ENCODE measurements around the gene RBM15B.
"Not testable (repeated sequence)": the region's sequence is repeated elsewhere in the genome, so short reads cannot be mapped to it uniquely, and the experiment has no call there.

Gene RBM15B, protein sequence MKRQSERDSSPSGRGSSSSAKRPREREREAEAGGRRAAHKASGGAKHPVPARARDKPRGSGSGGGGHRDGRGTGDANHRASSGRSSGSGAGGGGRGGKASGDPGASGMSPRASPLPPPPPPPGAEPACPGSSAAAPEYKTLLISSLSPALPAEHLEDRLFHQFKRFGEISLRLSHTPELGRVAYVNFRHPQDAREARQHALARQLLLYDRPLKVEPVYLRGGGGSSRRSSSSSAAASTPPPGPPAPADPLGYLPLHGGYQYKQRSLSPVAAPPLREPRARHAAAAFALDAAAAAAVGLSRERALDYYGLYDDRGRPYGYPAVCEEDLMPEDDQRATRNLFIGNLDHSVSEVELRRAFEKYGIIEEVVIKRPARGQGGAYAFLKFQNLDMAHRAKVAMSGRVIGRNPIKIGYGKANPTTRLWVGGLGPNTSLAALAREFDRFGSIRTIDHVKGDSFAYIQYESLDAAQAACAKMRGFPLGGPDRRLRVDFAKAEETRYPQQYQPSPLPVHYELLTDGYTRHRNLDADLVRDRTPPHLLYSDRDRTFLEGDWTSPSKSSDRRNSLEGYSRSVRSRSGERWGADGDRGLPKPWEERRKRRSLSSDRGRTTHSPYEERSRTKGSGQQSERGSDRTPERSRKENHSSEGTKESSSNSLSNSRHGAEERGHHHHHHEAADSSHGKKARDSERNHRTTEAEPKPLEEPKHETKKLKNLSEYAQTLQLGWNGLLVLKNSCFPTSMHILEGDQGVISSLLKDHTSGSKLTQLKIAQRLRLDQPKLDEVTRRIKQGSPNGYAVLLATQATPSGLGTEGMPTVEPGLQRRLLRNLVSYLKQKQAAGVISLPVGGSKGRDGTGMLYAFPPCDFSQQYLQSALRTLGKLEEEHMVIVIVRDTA

DNA sequence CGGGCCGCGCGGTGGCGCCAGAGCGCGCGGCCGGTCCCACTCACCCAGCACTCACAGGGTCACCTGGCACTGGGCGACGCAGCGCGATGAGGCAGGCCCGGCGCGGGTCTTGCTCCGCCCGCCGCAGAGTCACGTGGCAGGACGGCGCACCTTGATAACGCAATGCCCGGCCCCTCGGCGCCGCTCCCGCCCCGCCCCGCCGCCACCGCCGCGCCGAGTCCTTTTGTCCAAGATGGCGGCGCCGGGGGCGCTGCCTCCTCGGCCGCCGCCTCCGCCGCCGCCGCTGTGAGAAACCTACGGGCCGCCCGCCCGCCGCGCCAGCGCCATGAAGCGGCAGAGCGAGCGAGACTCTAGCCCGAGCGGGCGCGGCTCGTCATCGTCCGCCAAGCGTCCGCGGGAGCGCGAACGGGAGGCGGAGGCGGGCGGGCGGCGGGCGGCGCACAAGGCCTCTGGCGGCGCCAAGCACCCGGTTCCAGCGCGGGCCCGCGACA, at the start of gene RBM15B:
Gene RBM15B, plus strand, starts transcription at position 211 of the 491 bp plus-strand sequence. Its CDS starts 115 bp downstream, at position 326.
- peak; percentile 97 for DNase-seq

DNA sequence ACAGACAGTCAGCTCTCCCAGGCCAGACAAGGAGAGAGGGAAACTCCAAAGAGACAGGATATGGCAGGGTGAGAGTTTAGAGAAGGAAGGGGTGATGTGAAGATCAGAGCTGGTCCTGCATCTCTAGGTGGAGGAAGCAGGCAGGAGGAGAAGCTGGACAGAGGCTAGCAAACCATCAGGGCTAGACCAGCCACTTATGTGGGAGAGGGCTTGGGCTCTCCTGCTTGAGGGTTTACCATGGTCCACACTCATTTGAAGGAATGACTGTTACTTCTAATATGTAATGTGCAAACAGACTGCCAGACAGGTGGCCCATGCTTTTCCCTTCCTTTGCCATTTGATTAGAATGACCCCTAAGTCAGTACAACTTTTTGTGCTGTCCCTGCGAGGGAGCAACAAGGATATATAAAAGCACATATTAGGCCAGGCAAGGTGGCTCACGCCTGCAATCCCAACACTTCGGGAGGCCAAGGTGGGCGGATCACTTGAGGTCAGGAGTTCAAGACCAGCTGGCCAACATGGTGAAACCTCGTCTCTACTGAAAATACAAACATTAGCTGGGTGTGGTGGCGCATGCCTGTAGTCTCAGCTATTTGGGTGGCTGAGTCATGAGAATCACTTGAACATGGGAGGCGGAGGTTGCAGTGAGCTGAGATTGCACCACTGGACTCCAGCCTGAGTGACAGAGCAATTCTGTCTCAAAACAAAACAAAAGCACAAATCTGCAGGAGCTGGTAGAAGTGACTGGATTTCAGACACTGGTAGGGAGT, 47.0 kb upstream of the RBM15B start:
- no peak for DNase-seq

DNA sequence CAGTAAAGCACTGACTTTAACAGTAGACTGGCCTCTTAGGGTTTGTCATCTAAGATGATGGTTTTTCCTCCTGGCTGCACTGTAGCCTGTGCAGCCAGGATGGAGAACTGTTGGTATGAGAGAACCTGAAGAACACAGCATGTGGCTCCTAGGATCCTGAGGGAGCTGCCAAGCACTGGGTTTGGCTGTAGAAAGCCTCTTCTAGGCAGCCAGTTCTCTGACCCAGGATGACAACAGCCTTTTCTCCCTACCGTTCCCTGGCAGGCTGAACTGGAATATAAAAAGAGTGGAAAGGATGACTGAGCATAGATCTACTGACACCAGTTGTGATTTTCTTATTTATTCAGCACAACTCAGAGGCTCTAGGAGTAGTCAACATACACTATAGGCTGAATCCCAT, 40.3 kb upstream of the RBM15B start:
- DNase-seq, result no peak

DNA sequence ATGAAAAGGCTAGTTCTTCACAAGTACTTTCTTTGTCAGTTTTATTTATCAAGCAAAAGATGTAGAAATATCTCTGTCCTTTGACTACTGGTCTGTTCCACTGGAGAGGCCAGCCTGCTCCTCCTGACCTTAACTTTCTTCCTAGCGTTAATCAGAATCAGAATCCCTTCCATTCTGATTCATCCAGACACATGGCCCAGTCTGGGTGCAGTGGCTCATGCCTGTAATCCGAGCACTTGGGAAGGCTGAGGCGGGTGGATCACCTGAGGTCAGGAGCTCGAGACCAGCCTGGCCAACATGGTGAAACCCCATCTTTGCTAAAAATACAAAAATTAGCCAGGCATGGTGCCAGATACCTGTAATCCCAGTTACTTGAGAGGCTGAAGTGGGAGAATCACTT, 38.0 kb upstream of the RBM15B start:
- DNase-seq, result no peak

DNA sequence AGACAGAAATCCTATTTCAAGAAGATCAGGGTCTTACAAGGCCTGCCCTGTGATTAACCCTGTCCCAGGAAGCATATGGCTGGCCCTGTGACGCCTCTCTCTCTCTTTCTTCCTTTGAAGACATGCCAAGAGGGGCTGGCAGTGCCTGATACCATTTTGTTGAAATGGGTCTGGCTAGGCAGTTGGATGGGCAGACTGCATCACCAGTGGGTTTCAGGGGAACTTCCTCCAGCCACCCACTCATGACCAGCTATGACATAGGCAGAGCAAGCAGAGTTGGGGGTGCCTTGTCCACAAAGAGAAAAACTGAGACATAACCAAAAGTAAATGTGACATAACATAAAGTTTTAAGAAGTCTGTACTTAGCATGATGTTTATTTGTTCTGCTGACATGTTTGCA, 37.4 kb upstream of the RBM15B start:
- no peak for DNase-seq

DNA sequence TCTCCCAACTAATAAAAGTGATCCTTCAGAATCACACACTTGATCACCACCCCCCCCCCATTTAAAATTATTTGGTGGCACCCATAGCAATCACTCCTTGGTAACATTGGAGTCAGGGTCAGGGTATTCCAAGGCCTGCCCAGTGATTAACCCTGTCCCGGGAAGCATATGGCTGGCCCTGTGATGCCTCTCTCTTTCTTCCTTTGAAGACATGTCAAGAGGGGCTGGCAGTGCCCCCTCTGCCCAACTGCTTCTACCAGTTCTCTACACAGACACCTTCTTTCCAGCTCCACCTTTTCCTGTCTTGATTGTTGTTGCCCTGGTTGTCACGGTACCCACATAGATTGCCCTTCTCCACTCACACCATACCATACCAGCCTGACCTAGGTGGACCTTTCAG, 36.9 kb upstream of the RBM15B start:
- DNase-seq, result no peak

DNA sequence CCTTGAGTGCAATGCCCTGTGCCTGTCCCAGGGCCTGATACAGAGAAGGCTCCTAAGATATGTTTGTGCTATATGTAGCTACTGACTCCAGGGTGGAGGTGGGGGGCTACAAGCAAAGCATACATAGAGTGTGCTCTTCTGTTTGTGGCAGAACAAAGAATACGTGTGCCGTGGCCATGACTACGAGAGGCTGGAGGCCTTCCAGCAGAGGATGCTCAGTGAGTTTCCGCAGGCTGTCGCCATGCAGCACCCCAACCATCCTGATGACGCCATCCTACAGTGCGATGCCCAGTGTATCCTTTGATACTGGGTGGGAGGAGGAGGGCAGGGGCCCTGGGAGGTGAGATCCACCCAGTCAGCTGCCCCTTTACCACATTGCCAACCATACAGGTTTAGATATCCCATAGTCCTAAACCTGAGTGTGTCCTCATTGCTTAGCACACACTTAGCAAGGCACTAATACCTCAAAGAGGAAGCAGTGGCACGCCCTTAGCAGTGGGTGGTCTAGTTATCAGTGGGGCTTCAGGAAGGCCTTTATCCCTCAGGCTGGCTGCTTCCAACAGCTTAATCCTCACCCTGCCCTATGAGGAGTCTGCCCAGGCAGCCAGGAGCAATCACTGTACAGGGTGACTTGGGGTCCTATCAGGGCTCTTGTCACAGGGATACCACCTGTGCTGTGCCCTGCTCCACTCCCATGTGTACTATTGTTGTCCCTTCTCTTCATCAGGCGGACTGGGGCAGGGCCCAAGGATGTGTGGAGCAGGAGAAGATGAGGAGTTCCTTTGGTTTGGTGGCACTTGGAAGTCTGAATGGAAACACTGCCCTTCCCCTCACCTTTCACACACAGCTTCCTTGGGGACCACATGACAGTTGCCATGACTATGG, 36.1 kb upstream of the RBM15B start:
- DNase-seq, result no peak

DNA sequence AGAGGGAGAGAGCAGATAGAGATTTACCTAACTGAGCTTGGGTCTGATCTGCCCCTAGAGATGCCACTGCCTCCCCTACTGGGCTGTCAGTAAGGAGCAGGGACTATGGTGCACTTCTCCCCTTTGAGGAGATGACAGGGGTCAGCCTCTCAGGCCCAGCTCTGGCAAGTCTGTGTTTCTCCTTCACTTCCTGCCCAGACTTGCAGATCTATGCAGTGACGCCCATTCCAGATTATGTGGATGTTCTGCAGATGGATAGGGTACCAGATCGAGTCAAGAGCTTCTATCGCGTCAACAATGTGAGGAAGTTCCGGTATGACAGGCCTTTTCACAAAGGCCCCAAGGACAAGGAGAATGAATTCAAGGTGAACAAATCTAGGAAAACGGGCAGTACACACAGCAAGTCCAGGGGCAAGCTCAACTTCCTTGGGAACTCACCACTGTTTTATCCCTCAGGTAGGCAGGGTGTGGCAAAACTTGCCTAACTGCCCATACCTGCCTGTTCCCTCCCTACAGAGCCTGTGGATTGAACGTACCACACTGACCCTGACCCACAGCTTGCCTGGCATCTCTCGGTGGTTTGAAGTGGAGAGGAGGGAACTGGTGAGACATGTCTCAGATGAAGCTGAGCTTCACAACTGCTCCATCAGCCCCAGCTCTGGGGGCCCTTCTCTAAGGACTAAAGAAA, 35.0 kb upstream of the RBM15B start:
- no peak for DNase-seq

DNA sequence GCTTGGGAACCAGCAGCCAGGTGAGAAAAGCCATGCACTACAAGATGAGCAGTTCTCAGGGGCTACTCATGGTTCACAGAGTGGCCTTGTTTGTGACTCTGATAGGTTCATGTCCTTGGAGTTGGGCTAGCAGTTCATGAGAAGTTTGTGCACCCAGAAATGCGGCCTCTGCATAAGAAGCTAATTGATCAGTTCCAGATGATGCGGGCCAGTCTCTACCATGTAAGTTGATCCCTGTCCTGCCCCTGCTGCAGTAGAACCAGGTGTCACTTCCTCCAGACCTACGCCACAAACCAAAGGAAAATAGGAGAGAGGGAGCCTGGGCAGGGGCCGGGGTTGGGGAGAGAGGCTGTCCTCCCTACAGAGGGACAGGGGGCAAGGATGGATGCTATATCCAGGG, 33.2 kb upstream of the RBM15B start:
- no peak for DNase-seq

DNA sequence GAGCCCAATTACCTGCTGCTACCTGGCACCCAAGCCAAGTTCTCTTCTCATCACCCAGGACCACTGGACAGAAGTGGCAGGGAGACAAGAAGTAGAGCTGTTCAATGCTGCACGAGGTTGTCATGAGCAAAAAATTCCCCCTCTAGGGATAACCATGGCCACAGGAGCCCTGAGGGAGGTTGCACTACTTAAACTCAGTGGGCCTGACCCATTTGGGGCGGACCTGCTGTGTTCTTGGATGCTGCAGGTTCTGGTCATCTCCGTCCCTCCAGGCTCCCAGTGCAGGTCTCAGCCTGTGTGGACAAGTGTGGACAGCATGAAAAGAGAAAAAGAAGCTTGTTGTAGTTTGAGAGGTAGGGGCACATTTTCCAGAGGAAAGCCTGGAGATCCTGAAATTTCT, 32.1 kb upstream of the RBM15B start:
- DNase-seq, result no peak

DNA sequence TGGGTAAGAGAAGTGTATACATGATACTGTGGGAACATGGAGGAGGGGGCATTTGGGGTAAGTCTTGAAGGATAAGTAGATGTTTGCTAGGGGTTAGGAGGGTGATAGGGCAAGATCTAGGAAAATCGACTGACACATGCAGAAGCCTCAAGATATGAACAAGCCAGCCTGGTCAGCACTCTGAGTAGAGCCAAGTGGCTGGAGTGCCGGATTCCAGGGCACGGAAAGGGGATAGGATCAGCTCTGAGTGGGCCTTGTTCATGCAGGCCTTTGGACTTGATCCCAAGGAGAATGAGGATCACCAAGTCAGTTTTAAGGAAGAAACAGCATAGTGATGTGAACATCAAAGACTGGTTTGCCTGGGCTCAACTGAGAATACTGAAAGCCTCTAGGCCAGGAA, 30.3 kb upstream of the RBM15B start:
- no peak for DNase-seq

DNA sequence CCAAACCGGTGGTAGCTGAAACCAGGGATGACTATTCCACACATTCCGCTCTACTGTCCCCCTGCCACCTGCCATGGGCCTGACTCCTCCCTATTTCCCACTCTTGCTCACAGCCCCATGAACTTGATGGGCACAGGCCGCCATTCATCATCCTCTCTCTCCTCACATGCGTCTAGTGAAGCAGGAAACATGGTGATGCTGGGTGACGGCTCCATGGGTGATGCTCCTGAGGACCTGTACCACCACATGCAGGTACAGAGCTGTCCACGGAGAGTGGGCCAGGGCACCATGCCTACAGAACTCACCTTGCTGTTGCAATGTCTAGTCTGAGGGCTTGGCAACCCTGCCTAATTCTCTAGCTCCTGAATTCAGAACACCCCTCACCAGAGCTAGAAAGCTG, 29.3 kb upstream of the RBM15B start:
- no peak for DNase-seq

DNA sequence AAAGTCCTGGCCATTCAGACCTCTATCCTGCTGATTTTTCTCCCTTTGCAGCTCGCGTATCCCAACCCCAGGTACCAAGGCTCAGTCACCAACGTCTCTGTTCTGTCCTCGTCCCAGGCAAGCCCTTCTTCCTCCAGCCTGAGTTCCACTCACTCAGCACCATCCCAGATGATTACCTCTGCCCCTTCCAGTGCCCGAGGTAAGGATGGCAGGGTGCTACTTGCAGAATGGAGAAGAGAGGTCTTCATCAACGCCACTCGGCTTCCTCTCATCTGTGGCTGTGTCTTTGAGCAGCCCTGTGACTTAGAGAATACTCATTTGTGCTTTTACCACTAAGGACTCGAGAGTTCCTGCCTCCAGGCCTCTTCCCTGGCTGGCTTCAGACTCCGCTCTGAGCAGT, 28.6 kb upstream of the RBM15B start:
- DNase-seq, result no peak

DNA sequence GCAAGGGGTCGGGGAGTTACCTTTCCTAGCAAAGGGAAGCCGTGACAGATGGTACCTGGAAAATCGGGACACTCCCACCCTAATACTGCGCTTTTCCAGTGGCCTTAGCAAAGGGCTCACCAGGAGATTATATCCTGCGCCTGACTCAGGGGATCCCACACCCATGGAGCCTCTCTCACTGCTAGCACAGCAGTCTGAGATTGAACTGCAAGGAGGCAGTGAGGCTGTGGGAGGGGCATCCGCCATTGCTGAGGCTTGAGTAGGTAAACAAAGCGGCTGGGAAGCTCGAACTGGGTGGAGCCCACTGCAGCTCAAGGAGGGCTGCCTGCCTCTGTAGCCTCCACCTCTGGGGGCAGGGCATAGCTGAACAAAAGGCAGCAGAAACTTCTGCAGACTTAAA, 22.8 kb upstream of the RBM15B start:
- DNase-seq, result not testable (repeated sequence)

DNA sequence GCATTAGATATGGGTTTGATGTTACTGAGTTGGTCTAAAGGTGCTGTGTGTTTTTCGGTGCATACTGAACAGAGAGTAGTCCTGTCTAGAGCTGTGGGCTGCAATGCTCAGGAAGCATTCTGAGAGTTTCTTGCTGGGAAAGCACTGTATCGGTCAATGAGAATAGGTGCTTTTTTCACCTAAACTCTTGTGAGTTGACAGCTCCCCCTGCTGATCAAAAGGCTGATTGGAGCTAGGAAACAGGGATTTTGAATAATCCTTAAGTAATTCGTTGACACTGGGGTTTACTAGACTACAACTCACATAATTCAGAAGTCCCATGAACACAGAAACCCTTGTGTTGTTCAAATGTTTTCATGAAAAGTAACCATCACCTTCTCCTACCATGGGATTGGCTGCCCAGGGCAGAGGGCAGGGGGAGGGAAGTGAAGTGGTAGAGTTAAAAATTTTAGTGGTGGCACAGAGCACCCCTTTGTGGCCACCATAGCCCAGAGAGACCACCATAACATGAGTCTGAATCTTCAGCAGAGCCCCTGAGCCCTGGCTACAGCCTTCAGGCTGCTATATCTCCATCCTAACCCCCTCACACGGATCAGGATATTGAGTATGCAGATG, 19.0 kb upstream of the RBM15B start:
- peak; percentile 60 for DNase-seq

DNA sequence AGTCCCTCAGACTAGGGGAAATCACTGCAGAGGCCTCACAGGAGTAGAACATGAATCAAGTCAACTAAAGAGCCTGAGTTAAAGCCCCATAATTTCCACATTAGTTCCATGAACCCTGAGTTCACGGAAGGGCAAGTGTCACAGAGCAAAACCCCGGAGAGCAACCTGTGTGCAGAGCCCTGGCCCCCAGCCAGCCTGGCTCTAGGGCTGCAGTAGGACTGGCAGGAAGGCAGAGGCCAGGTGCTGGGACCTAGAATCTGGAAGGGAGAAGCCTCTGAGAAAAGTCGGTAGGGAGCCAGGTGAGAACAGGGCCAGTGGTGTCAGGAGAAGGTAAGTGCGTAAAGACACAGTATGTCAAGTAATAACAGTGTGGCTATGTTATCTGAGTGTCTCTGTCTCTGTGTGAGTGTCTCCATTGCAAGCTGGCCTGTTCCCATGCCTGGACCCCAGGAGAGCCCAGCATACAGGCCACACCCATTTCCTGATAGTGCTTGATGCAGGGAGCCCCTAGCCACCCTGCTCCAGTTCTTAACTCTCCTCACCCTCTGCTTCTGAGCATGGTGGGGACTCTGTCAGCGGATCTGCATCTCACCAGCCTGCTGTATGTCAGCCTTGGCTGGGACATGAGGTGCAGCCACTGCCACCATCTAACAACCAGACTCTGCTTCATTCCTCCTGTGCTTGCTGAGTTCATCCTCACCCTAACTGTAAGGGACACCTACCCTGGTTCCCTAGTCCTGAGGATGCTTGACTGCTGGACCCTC, 17.2 kb upstream of the RBM15B start:
- no peak for DNase-seq

DNA sequence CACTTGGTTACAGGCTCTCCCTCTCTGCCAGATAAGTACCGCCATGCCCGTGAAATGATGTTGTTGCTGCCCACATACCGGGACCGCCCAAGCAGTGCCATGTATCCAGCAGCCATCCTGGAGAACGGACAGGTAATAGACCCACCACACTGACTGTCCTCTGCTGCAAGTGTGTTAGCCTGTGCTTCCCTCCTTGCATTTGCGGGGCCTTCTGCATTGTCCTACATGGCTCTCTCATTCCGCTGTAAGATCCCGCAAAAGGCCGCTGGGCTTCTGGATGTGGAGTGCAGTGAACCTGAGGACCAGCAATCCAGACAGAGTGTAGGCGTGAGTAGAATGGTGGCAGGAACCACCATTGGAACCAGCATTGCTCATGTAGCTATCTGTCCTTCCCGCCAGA, 16.6 kb upstream of the RBM15B start:
- DNase-seq, result no peak

DNA sequence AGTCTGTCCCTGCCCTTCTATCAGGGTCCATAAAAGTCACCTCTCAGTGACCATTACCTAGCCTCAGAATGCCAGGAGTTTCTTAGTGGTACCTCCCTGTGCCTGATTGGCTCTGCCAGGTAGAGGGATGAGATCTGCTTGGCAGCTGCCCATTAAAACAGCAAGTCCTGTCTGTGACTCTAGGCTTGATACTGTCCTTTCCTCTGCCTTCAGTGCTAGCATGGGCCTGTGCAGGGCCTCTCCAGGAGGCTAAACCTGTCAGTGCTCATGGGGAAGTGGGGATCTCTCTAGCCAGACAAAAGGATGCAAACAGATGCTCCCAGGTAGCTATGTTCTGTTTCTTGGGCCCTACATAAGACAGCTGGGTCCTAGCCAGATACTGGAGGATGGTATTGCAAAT, 15.9 kb upstream of the RBM15B start:
- DNase-seq, result no peak

DNA sequence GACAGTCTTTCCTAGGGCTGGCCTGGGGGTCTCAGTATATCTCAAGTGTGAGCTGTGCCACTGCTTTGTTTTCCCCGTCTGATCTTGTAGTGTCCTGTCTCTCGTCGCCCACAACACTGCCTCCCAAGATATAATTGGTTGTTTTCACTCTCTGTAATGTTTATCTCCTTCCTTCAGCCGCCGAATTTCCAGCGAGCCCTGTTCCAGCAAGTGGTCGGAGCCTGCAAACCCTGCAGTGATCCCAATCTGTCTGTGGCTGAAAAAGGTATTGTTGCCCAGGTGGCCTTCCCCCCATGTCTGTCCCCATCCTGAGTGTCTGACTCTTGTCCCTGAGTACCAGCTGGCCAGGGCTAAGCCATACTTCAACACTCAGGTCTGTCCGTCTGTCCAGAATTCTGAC, 15.5 kb upstream of the RBM15B start:
- DNase-seq, result no peak

DNA sequence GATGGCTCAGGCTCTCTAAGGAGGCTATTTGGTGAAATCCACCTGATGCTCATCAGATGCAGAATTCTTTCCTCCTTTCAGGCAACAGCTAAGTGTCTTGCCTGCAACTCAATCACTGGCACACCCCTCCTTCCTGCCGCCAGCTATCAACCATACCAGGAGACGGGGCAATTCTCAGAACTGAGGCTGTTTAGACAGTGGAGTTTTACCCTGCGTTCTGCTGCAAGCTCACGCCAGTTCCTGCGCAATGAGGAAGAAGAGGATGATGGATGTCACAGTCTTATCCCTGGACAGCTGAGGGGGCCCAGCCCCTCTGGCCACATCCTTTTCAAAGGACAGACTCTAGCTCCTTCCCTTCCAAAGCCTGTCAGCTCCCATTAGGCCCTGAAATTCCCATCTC, 13.0 kb upstream of the RBM15B start:
- no peak for DNase-seq

All from activated CD4-positive, alpha-beta T cell treated with anti-CD3 and anti-CD28 coated beads, Interleukin-2, amount 50 U/mL, for 1 hour (primary cell).